D721Med (cell line): ENCODE data around the gene DKKL1.

Experiments
- DNase-seq: peaks from one replicate; pipeline ENCODE4 v3.0.0; 2011; ENCODE audit warnings: low spot score; ENCODE audit not compliant: insufficient read length
- FAIRE-seq: peaks from 2 replicates; lab custom pipeline; 2011; peaks lifted over from hg19 to GRCh38; lab: Jason Lieb, UNC
- CTCF ChIP-seq: IDR thresholded peaks from 2 replicates; pipeline ENCODE4 v1.5.1; 2012; ENCODE audit warnings: mild to moderate bottlenecking, control low read depth; ENCODE audit not compliant: insufficient read depth; ENCODE audit errors: missing control alignments

Gene DKKL1

GRCh38 chr19:49359851-49360820 is 3.5 kb upstream of the DKKL1 start:
- no peak for TF ChIP-seq CTCF
- DNase-seq (no peak), FAIRE-seq (no peak)

GRCh38 chr19:49361438-49362047 is 2.1 kb upstream of the DKKL1 start:
- DNase-seq (no peak), FAIRE-seq (no peak)
- no peak for TF ChIP-seq CTCF

GRCh38 chr19:49362048-49362928 is 1.4 kb upstream of the DKKL1 start, which contains the start of gene TEAD2:
TSS of gene TEAD2 (minus strand) at chr19:49362416. CDS start at chr19:49360075, 2,341 bp downstream.
- DNase-seq (no peak), FAIRE-seq (no peak)

GRCh38 chr19:49362929-49363267 is 779 bp upstream of the DKKL1 start:
- DNase-seq (no peak), FAIRE-seq (no peak)
- TF ChIP-seq CTCF, result no peak

More at GRCh38 chr19:49362048-49362928, 1.4 kb upstream of the DKKL1 start, which contains the start of gene TEAD2:
- no peak for TF ChIP-seq CTCF

- FAIRE-seq (no peak), DNase-seq (no peak)
- no peak for TF ChIP-seq CTCF
Observed at GRCh38 chr19:49364083-49364737, 533 bp downstream of the DKKL1 start.

- no peak for DNase-seq
- TF ChIP-seq CTCF, result no peak
- no peak for FAIRE-seq
Observed at GRCh38 chr19:49366110-49366509, 2.4 kb downstream of the DKKL1 start.
